OCI-LY7 (cell line): ENCODE results near the gene RAPGEF6. TPM values are rescaled to one million over a fixed set of nuclear protein-coding genes. Genes with fewer than 3 reads are reported as not detected.
"Not testable (repeated sequence)": the region's sequence is repeated elsewhere in the genome, so short reads cannot be mapped to it uniquely, and the experiment has no call there.

Experiments
- BruUV-seq: library from RNA; stranded (reverse); fragments of 400-500 nt; replicated peaks from 2 replicates; lab custom pipeline; 2021; lab: Mats Ljungman, UMichigan
- CTCF ChIA-PET: fragments of 300-600 bp; sonication (Branson Sonifier 250); formaldehyde crosslinking; loops from one replicate; lab custom pipeline; 2022; ENCODE audit warnings: antibody characterized with exemption; ENCODE audit not compliant: unreplicated experiment; lab: Charles Lee
- POLR2A ChIA-PET: fragments of 300-600 bp; sonication (Branson Sonifier 250); formaldehyde crosslinking; loops from one replicate; lab custom pipeline; 2022; ENCODE audit warnings: antibody characterized with exemption; lab: Charles Lee
- DNase-seq: peaks from one replicate; pipeline ENCODE4 v3.0.0-alpha.2; 2015; ENCODE audit warnings: low spot score
- H2AFZ ChIP-seq: fragments of 200-600 bp; sonication (generic), shearing (Covaris generic); 2 replicates; pipeline ENCODE4 v1.6.1; 2014; ENCODE audit warnings: mild to moderate bottlenecking, antibody characterized with exemption, low read length, moderate library complexity
- H3K27ac ChIP-seq: fragments of 200-600 bp; sonication (generic); 2 replicates; pipeline ENCODE4 v1.5.1; 2014; ENCODE audit warnings: mixed run types, low read depth, mild to moderate bottlenecking, moderate library complexity, low read length, inconsistent platforms; ENCODE audit not compliant: poor library complexity, severe bottlenecking
- H3K36me3 ChIP-seq: fragments of 200-600 bp; sonication (generic); 2 replicates; pipeline ENCODE4 v1.6.1; 2014; ENCODE audit warnings: mild to moderate bottlenecking, antibody characterized with exemption, low read length, moderate library complexity, mixed read lengths; ENCODE audit not compliant: insufficient read depth
- H3K4me1 ChIP-seq: fragments of 200-600 bp; sonication (generic); 2 replicates; pipeline ENCODE4 v1.5.1; 2014; ENCODE audit warnings: mild to moderate bottlenecking, low read length; ENCODE audit not compliant: insufficient read depth, poor library complexity, severe bottlenecking
- H3K4me2 ChIP-seq: fragments of 200-600 bp; sonication (generic); 2 replicates; pipeline ENCODE4 v1.6.1; 2014; ENCODE audit warnings: mild to moderate bottlenecking, low read length
- H3K4me3 ChIP-seq: fragments of 200-600 bp; sonication (generic); 2 replicates; pipeline ENCODE4 v1.5.1; 2014; ENCODE audit warnings: mild to moderate bottlenecking, low read depth, low read length; ENCODE audit not compliant: poor library complexity, severe bottlenecking
- H3K79me2 ChIP-seq: fragments of 200-600 bp; sonication (generic); 2 replicates; pipeline ENCODE4 v1.6.1; 2016; ENCODE audit warnings: low read depth, mild to moderate bottlenecking, low read length, moderate library complexity, mixed read lengths; ENCODE audit not compliant: insufficient read depth
- H3K9me2 ChIP-seq: fragments of 200-600 bp; sonication (generic); 2 replicates; pipeline ENCODE4 v1.6.1; 2016; ENCODE audit warnings: mild to moderate bottlenecking, low read length, mixed read lengths; ENCODE audit not compliant: insufficient read depth
- H3K9me3 ChIP-seq: fragments of 200-600 bp; sonication (generic); 2 replicates; pipeline ENCODE4 v1.6.1; 2014; ENCODE audit warnings: mild to moderate bottlenecking, mixed run types, low read length, mixed read lengths
- H4K20me1 ChIP-seq: fragments of 200-600 bp; sonication (generic); 2 replicates; pipeline ENCODE4 v1.6.1; 2014; ENCODE audit warnings: mild to moderate bottlenecking, antibody characterized with exemption, low read length, moderate library complexity, mixed read lengths; ENCODE audit not compliant: insufficient read depth
- CTCF ChIP-seq: fragments of 200-600 bp; sonication (generic); conservative IDR thresholded peaks from 2 replicates; pipeline ENCODE4 v1.5.1; 2014; ENCODE audit warnings: mild to moderate bottlenecking, antibody characterized with exemption, low read length, moderate library complexity, mixed read lengths
- EZH2phosphoT487 ChIP-seq: fragments of 200-600 bp; sonication (generic); IDR thresholded peaks from 2 replicates; pipeline ENCODE4 v1.6.1; 2018; ENCODE audit warnings: low read depth, borderline replicate concordance, mild to moderate bottlenecking, mixed run types, antibody characterized with exemption, low read length, moderate library complexity, mixed read lengths
- intact Hi-C: fragments of 100-400 bp; cut with micrococcal nuclease; formaldehyde crosslinking; loops from one replicate; pipeline ENCODE4 v1.10.0; 2022; ENCODE audit not compliant: unreplicated experiment
- total RNA-seq, 2 experiments: library from RNA; depleted of rRNA in 1 of 2; stranded (reverse); fragments of >200 nt in 1 of 2; shearing (Covaris generic) in 1 of 2; gene quantifications; 2 replicates each; pipeline ENCODE4 v1.2.3, GENCODE V29; 2014 to 2022

The RAPGEF6 gene
- total RNA-seq, 2 experiments from 2014 or later: 39.6 to 50.8 TPM

- CTCF ChIA-PET: no interaction called here
- Histone ChIP-seq H3K4me1 (no peaks in the 10 kb centered on the region), H3K27ac (no peak overlapping the region), H2AFZ (no peak overlapping the region), H4K20me1 (no peaks in the 10 kb centered on the region), H3K4me2 (no peak overlapping the region), H3K79me2 (no peaks in the 10 kb centered on the region), H3K9me3 (peaks cover 14% of the 10 kb centered on the region; the same call in 1 of the 2 replicates), H3K9me2 (no peaks in the 10 kb centered on the region), H3K4me3 (no peak overlapping the region), H3K36me3 (peaks cover 91% of the 10 kb centered on the region)
- DNase-seq: no peak
- TF ChIP-seq CTCF (no peak), EZH2phosphoT487 (no peak)
- POLR2A ChIA-PET: interaction anchor here (0.7 to 1.3 kb wide), 3 partner anchors 13 to 444 kb away, joined by 3 to 5 read pairs (median 3); no protein-coding TSS in a partner anchor
- intact Hi-C loops: no loop called here
- no TSS peak for BruUV-seq
These were observed 146.6 kb downstream of the RAPGEF6 start for GRCh38 chr5:131488463-131488862.

GRCh38 chr5:131487371-131487770, 147.7 kb downstream of the RAPGEF6 start:
- POLR2A ChIA-PET: interaction anchor here (0.5 to 1.0 kb wide), 2 partner anchors 162 to 201 kb away, joined by 3 to 4 read pairs; no protein-coding TSS in a partner anchor
- BruUV-seq, H3K4me2 ChIP-seq, DNase-seq, H3K9me2 ChIP-seq, H3K79me2 ChIP-seq, intact Hi-C loops, H2AFZ ChIP-seq, H3K4me1 ChIP-seq, H3K27ac ChIP-seq, H3K4me3 ChIP-seq, H4K20me1 ChIP-seq, CTCF ChIA-PET: not testable (repeated sequence)
- Histone ChIP-seq H3K9me3 (peaks cover 14% of the 10 kb centered on the region; the same call in 1 of the 2 replicates), H3K36me3 (peaks cover 95% of the 10 kb centered on the region)

GRCh38 chr5:131482617-131483016, 152.4 kb downstream of the RAPGEF6 start:
- H2AFZ ChIP-seq: no peak overlapping the region
- no peak overlapping the region for H3K4me3 ChIP-seq
- no peak overlapping the region for H3K27ac ChIP-seq
- CTCF ChIA-PET: no interaction called here
- no peaks in the 10 kb centered on the region for H3K79me2 ChIP-seq
- no peak overlapping the region for H3K4me2 ChIP-seq
- 0 out of 2 replicates have a peak, but pooled peaks cover 2% of the 10 kb centered on the region for H3K9me3 ChIP-seq
- H3K36me3 ChIP-seq: peaks cover 92% of the 10 kb centered on the region
- no peaks in the 10 kb centered on the region for H3K4me1 ChIP-seq
- no peaks in the 10 kb centered on the region for H3K9me2 ChIP-seq
- H4K20me1 ChIP-seq: no peaks in the 10 kb centered on the region
- no peak for DNase-seq
- no TSS peak for BruUV-seq
- intact Hi-C loops: no loop called here
- POLR2A ChIA-PET: interaction anchor here (1.4 kb wide), 1 partner anchor 16 kb away, joined by 4 read pairs; no protein-coding TSS in a partner anchor
- no peak for TF ChIP-seq EZH2phosphoT487
- TF ChIP-seq CTCF: no peak
